Measurements from ENCODE around the gene NCR2. TPM values are rescaled to one million over a fixed set of nuclear protein-coding genes. Genes with fewer than 3 reads are reported as not detected.

Gene NCR2
- total RNA-seq, 1 experiment from 2014 or later: not detected

Other genes starting within 250 kb of the NCR2 start
- not detected in 2 replicates for gene TREML1, start 181.3 kb upstream of the NCR2 start, total RNA-seq (2014; rRNA removed; shearing (Covaris generic))
- gene TREM2, start 172.5 kb upstream of the NCR2 start, total RNA-seq (2014; rRNA removed; shearing (Covaris generic)): not detected in 2 replicates
- gene TREML2, start 134.5 kb upstream of the NCR2 start, total RNA-seq (2014; rRNA removed; shearing (Covaris generic)): not detected in 2 replicates
- gene TREML4, start 107.3 kb upstream of the NCR2 start, total RNA-seq (2014; rRNA removed; shearing (Covaris generic)): not detected in 2 replicates
- not detected in 2 replicates for gene TREM1, start 48.9 kb upstream of the NCR2 start, total RNA-seq (2014; rRNA removed; shearing (Covaris generic))
- gene FOXP4, start 210.8 kb downstream of the NCR2 start, total RNA-seq (2014; rRNA removed; shearing (Covaris generic)): 3.9 and 5.4 TPM in 2 replicates

Measured in A172 (cell line).